NCI-H524 treated with DMSO at 0.1 percent for 48 hours (cell line): ENCODE data around the gene SLC26A9.

Source experiments
- DNase-seq: peaks from one replicate; lab custom pipeline; 2025; lab: John Stamatoyannopoulos, UW

Gene SLC26A9, protein sequence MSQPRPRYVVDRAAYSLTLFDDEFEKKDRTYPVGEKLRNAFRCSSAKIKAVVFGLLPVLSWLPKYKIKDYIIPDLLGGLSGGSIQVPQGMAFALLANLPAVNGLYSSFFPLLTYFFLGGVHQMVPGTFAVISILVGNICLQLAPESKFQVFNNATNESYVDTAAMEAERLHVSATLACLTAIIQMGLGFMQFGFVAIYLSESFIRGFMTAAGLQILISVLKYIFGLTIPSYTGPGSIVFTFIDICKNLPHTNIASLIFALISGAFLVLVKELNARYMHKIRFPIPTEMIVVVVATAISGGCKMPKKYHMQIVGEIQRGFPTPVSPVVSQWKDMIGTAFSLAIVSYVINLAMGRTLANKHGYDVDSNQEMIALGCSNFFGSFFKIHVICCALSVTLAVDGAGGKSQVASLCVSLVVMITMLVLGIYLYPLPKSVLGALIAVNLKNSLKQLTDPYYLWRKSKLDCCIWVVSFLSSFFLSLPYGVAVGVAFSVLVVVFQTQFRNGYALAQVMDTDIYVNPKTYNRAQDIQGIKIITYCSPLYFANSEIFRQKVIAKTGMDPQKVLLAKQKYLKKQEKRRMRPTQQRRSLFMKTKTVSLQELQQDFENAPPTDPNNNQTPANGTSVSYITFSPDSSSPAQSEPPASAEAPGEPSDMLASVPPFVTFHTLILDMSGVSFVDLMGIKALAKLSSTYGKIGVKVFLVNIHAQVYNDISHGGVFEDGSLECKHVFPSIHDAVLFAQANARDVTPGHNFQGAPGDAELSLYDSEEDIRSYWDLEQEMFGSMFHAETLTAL

DNA sequence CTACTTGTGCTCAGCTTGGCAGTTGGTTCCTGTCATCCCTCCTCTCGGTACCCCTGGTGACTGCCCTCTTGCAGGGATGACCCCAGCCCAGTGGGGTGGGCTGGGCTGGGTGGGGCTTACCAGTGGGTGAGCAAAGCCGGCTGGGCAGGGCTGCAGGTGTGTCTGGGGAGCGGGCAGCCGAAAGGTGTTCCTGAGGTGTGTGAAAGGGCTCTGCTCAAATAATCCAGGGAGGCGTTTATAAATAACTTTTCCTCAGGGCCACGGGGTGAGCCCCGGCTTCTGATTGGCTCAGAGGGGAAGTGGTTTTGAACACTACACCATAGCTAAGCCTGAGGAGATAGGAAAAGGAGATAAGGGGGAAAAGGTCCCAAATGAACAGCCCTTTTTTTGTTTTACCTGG is at the start of gene SLC26A9:
SLC26A9 (minus strand) TSS at position 212 of the 400 bp plus-strand sequence. CDS start 7,636 bp downstream, outside the sequence.
- no peak for DNase-seq

DNA sequence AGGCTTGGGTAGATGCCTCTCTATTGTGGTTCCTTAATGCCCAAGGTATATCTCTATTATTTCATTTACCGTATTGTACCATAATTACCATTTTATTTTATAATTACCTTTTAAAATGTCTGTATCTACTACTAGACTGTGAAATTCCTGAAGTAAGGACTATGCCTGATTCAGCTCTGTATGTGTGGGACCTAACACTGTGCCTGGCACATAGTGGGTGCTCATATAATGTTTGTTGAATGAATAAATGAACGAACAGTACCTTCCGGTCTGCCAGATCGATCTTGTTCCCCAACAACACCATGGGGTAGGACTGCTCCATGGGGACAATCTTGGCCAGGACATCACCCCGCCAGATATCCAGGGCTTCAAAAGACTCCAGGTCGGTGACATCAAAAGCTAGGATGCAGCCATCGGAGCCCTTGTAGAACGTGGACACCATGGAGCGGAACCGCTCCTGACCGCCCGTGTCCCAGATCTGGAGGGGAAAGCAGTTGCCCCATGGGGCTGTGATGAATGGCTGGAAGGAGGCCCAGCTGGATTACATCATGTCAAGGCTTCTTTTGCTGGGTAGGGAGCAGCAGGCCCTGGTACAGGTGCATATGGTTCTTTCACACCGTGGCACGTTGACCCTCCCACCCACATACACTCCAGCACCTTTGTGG is 49.1 kb upstream of the SLC26A9 start:
- no peak for DNase-seq

DNA sequence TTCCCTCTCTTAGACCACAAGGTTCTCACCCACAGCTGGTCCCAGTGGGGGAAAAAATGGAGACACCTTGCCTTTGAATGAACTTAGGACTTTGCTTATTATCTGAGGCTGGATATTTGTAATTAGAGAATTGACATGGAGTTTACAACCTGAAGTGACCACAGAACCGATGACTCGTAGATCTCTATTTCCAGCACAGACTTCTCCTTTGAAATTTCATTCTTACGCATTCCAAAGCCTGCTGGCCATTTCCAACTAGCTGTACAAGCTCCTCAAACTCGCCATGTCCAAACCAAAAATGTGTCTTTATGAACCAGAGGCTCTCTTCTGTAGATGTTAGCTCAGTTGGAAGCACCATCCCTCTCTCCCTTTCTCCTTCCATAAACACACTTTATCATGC is 48.0 kb upstream of the SLC26A9 start:
- DNase-seq = no peak

DNA sequence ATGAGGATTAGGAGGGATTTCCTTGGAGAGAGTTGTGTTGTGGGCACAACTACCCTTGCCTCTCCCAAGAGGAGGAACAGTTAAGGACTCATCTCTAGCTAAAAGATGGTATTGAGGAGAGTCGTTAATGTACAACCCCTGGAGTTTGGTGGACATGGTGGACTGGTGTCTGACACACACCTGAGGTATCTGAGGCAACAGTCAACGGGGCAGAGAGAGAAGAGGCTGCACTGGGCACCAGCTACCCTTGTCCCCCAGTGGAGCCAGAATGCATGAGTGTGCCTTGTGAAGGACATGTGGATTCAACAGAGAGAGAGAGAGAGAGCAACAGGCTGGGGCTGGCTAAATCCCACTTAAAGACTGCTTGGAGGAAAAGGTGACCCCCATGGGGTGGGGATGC is 47.0 kb upstream of the SLC26A9 start:
- DNase-seq = no peak

DNA sequence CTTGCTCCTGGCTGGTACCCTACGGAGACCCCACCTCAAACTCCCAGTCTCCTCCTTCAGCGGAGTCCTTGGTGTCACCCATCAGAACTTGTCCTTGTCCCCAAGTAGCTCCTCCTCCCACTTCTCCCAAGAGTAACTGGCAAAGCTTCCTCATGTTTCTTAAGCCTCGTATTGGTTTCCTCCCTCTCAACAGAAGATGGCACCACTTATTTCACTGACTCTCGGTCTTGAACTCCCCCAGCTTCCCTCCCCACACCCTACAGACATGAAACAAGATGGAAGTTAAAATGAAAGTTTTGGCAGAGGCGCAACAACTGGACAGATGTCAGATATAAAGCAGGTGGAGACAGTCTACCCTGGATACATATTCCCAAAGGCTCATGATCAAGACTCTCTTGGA is 46.5 kb upstream of the SLC26A9 start:
- DNase-seq = no peak

DNA sequence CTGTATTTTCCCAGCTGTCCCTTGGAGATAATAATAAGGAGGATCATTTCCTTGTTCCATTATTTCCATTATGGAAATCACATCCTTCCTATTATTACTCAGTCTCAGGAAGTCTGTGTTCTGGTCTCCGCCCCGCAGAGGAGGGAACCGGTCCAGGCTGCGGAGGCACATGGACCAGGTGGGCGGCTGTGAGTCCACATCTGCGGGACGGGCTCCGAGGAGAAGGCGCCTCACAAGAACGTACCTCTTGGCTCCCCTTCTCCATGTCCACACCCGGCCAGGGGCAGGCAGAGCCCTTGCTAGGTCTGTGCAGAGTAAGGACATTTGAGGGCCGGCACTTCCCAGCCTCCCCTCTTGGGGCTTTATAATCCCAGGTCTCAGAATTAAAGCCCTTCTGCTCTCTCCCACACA is 45.3 kb upstream of the SLC26A9 start:
- DNase-seq = no peak

DNA sequence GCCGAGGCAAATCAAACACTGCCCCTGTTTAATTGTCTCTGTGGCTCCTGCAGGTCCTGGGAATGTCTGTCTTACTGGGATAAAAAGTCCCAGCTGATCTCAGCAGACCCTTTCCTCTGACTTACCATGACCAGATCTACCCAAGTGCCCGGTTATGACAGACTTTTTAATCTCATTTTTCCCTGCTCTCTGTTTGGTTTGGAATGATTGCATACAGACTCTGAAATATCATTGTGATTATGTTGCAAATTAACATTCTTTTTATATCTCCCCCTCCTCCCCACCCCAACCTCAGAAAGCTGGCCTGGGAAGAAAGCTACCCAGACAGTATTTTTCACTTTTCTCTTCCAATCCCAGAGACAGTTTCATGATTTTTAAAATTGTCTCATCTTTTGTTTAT is 43.6 kb upstream of the SLC26A9 start:
- DNase-seq = no peak

DNA sequence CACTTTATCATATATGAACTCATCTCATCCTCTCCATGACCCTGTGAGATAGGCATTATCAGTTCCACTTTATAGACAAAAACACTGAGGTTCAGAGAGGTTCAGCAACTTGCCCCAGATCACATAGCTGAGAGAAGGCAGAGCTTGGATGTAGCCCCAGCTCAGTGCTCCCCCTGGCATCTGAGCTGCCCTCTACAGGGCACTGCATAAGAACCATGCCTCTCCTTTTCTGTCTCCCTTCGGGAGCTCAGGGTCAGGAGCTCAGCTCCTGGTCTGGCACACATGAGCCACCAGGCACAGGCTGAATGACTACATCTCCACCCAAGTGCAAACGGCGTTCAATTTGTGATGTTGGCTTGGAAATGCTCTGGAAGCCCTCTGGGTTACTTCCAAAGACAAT is 43.0 kb upstream of the SLC26A9 start:
- DNase-seq = no peak

DNA sequence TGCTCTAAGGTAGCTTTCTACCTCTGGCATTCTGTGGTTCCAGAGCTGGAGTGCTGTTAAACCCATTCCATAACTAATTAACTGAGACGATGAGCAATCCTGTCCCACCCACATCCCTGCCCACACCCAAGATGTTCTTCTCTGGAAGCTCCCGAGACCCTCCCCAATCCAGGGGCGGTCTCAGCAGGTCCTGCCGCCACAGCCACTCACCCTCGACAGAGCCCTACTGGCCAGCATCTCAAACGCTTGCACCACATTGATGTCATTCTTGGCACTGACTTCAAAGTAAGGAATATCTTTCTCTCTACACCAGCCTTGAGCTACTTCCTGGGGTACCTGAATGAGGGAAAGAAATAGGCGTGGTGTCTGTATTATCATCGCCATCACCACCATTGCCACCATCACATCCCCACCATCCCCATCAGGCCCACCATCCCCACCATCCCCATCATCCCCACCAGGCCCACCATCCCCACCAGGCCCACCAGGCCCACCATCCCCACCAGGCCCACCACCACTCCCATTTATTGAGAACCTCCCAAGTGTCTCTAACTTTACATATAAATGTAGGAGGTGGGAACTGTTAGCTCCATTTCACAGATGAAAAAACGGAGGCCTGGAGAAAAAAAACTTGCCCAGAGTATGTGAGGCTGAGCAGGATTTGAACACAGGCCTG is 42.2 kb upstream of the SLC26A9 start:
- DNase-seq = no peak

DNA sequence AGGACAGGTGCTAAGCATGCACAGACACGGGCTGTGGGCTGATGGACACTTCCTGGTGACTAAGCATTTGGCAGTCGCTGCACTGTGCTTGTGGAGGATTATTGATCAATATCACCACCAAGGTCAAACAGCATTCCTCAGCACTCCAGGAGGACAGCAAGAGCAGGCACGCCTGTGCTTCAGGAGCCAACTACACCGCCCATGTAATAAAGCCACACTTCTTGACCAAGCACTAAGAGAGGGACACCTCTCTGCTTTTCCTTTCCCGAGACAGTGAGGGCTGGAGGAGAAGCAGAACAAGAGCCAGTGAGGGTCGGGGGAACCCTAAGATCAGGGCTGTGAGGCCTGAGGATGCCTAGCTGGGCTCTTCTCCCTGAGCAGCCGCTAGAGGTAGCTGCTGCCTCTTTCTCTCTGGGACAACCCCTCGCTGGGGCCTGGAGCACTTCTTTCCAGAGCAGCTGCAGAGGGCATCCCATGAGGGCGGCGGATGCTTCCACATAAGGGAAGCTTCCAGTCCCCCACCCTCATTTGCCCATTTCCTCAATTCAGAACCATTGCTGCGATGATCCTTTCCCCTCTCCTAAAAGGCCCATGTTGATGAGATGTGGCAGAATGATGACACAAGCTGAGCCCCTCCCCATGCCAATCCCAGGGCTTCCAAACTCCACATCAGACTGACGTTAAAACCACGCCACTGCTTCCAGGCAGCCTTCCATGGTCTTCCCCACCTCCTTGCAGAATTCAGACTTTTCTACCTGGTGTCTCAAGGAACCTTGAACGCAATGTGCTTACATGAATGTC is 40.9 kb upstream of the SLC26A9 start:
- no peak for DNase-seq

DNA sequence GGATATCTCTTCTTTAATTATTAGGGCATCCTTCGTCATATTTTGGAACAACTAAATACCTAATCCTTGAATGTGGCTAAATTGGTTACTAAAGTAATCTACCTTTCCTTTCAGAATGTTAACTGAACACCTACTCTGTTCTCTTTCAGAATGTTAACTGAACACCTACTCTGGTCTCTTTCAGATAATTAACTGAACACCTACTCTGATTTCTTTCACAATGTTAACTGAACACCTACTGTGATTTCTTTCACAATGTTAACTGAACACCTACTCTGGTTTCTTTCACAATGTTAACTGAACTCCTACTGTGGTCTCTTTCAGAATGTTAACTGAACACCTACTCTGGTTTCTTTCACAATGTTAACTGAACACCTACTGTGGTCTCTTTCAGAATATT is 38.0 kb upstream of the SLC26A9 start:
- DNase-seq = no peak

DNA sequence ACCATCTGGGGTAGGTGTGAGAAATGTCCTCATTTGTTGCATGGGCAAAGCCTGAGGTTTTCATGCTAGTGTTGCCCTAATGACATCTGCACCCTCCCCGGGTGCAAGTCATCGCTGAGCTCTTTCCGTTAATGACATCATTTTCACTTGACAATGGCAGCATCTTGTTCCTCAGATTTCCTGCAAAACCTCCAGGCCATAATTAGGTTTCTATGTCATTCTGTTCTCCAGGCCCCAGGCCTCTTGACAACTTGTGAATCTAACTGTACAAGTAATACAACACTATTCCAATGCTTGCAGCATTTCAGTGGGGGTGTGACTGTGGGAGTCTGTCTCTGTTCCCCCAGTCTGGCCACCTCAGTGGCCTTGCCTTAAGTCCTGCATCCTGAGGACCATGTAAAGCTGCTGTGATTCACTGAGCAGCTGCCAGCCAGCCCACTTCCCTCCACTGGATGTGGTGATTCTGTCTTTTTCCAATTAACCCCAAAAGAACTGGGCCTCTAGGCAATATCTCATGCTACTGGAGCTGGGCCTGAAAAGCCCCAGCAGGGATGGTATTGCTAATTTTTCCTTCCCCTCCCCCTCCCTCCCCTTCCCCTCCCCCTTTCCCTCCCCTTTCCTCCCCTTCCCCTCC is 37.1 kb upstream of the SLC26A9 start:
- DNase-seq = no peak

DNA sequence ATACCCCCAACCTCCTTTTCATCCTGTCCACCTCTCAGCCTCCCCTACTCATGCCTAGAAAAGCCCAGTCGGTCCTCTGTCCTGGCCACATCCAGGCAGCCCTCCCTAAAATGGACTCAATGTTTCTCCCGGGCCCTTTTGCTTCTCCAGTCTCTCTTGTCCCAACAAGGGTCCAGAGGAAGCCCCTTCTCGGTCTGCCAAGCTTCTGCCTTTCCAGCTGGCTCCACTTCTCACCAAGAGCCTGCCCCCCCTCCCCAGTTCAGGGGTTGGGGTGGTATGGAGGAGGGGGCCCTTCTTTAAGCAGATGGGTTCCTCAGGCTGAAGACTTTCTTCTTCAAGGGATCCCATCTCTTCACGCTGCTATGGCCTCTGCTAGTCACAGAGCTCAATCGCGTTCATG is 36.0 kb upstream of the SLC26A9 start:
- no peak for DNase-seq

DNA sequence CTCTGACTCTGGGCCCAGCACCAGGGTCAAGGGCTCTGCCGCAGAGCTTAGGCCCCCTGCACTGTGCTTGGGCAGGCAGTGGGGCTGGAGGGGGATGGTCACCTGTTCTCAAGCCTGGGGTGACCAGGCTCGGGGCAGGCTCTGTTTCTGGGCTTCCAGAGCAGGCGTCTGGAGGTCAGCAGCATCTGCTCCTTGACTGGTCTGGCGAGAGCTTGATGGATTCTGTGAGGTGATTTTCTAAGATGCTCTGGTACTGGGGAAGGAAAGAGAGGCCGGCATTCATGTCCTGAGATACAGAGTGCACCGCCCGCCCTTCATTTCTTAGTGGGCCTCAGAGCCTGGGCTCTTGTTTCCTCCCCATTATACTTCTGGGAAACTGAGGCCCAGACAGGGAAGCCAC is 35.4 kb upstream of the SLC26A9 start:
- DNase-seq = no peak

DNA sequence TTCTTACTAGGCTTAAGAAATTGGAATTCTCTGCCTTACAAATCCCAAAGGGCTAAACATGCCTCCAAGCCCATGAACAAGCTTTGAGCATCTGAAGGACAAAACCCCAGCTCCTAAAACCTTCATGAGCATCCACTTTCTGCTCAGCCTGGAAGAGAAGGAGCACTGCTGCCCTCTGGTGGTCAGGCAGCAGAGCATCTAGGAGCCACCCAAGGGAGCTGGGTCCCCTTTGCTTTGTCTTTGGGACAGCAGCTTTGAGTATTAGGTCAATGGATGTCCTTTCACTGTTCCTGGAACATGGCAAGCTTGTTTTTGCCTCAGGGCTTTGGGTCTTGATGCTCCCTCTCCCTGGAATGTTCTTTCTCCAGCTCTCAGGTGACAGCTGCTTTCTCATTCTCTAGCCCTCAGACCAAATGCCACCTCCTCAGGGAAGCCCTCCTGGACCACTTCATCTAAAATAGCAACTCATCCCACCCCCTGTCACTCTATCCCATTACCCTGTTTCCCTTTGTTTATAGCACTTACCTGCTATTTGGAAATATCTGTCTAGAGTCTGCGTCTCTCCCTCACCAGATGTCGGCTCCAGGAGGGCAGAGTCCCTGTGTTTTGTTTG is 34.3 kb upstream of the SLC26A9 start:
- DNase-seq = peak; percentile 11

DNA sequence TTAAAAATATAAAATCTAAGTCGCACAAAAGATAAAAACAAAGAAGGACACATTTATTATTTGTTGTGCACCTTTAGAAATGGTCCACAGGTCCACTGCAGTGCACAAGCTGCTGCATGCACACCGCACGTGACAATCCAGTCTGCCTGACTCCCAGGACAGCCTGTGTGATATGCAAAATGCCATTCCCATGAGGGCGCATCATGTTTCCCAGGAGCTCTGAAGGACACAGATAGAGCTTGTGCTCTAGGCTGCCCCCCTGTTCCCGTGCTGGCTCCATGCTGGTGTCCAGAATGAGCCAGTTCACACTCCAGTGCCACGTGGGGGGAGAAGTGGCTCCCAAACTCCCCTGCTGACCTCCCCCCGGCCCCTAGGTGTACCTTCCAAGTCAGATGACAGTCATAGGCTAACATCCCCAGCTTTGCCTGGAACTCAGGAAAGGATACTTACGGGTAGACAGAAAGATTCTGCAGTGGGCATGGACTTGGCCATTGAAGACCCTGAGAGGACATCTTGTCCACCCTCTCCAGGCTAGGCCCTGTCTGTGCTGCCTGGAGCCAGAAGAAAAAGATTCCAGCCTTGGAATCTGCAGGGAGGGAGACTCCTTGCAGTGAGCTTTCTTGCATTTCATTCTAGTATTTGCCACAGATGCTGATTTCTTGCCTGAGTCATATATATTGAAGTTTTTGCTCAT is 33.6 kb upstream of the SLC26A9 start:
- DNase-seq = peak; percentile 31

DNA sequence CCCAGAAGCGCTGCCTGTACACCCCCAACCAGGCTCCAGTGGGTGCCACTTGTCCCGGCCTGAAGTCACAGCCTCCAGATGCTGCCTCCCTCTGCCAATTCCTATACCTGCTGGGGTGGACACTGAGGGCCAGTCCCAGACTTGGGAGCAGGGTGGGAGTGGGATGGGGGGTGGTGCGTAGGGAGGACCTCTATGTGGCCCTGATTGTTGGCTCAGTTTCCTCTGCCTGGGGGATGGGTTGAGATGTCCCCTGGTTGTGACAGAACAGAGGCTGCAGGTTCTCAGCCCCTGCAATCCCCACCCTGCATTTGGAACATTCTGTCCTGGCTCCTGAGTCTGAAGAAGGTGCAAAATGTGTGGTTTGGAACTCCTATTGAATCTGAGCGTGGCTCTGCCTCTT is 32.8 kb upstream of the SLC26A9 start:
- DNase-seq = no peak

DNA sequence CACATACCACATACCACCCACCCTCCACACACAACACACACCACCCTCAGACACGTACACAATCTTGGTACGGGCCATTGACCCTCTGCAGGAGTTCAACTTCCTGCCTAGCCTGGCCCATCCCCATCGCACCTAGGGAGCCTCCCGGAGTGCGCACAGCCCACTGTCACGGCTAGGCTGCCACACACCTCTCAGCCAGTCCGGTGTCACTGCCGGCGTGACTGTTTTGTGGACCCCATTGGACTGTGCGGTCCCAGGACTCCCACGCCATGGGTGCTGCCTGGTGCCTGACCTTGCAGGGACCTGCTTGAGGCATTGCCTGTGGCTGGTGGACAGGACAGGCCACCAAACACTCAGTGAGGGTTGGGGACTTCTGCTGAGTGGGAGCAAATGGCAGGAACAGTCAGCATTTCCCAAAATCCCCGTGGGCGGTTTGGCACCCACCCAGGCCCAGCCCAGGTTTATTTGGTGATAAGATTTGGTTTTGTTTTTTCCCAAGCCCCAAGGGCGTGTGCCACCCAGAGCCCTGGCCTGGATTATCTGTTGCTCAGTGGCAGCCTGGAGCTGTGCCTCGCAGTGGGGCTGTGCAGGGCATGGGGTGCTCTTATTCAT is 32.2 kb upstream of the SLC26A9 start:
- no peak for DNase-seq

DNA sequence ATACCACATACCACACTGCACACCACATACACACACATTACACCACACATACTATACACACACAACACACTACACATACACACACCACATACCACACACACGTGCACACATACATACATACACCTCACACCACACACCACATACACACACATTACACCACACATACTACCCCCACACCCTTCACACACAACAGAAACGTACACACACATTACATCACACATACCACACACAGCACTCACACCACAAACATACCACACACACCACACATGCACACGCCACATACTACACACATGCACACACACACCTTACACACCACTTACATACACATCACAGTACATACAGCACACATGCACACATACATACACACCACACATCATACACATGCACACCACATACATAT is 31.5 kb upstream of the SLC26A9 start:
- DNase-seq = no peak
